HG03196 (cell line): Measurements from ENCODE around the gene MTF1.

Experiments used
- ATAC-seq: cut with Tn5 transposase; IDR thresholded peaks from one replicate; pipeline ENCODE4 v1.9.1; 2021; ENCODE audit not compliant: unreplicated experiment

MTF1 gene

GRCh38 chr1:37868466-37868865, 9.1 kb upstream of the MTF1 start:
- ATAC-seq: no peak

GRCh38 chr1:37867784-37868183, 8.4 kb upstream of the MTF1 start:
- ATAC-seq: no peak

GRCh38 chr1:37866491-37866890, 7.1 kb upstream of the MTF1 start:
- ATAC-seq: no peak

GRCh38 chr1:37865348-37866120, 6.1 kb upstream of the MTF1 start:
- ATAC-seq: no peak

GRCh38 chr1:37862330-37862729, 2.9 kb upstream of the MTF1 start:
- ATAC-seq: no peak

- ATAC-seq: no peak
Measured at GRCh38 chr1:37861151-37861550, 1.8 kb upstream of the MTF1 start.

GRCh38 chr1:37860346-37860666, 914 bp upstream of the MTF1 start:
- no peak for ATAC-seq

- no peak for ATAC-seq
Measured at GRCh38 chr1:37858931-37859506, 373 bp downstream of the MTF1 start.

- no peak for ATAC-seq
Measured at GRCh38 chr1:37854406-37854805, 5.0 kb downstream of the MTF1 start.

GRCh38 chr1:37853157-37853556, 6.2 kb downstream of the MTF1 start:
- ATAC-seq: no peak

GRCh38 chr1:37851782-37852210, 7.6 kb downstream of the MTF1 start:
- no peak for ATAC-seq

- no peak for ATAC-seq
Measured at GRCh38 chr1:37851262-37851661, 8.1 kb downstream of the MTF1 start.

GRCh38 chr1:37850352-37850955, 8.9 kb downstream of the MTF1 start:
- no peak for ATAC-seq

- no peak for ATAC-seq
Measured at GRCh38 chr1:37849480-37849879, 9.9 kb downstream of the MTF1 start.

- no peak for ATAC-seq
Measured at GRCh38 chr1:37846647-37847339, 12.6 kb downstream of the MTF1 start.

GRCh38 chr1:37845786-37846185, 13.6 kb downstream of the MTF1 start:
- ATAC-seq: no peak

GRCh38 chr1:37845049-37845646, 14.2 kb downstream of the MTF1 start:
- ATAC-seq: no peak

- ATAC-seq: no peak
Measured at GRCh38 chr1:37844536-37844935, 14.9 kb downstream of the MTF1 start.

- no peak for ATAC-seq
Measured at GRCh38 chr1:37841652-37842051, 17.7 kb downstream of the MTF1 start.

- ATAC-seq: no peak
Measured at GRCh38 chr1:37840711-37841110, 18.7 kb downstream of the MTF1 start.

- ATAC-seq: no peak
Measured at GRCh38 chr1:37839676-37840075, 19.7 kb downstream of the MTF1 start.

- ATAC-seq: no peak
Measured at GRCh38 chr1:37836788-37837187, 22.6 kb downstream of the MTF1 start.
